Karpas-422 (cell line): ENCODE results near the gene MRPS21. TPM values are rescaled to one million over a fixed set of nuclear protein-coding genes. Genes with fewer than 3 reads are reported as not detected.

Source experiments
- DNase-seq: peaks from one replicate; pipeline ENCODE4 v3.0.0-alpha.2; 2015
- H2AFZ ChIP-seq: fragments of 200-600 bp; sonication (generic); 2 replicates; pipeline ENCODE4 v1.6.1; 2014; ENCODE audit warnings: antibody characterized with exemption, low read length, mixed read lengths
- H3K27ac ChIP-seq: fragments of 200-600 bp; sonication (generic); 2 replicates; pipeline ENCODE4 v1.5.1; 2014; ENCODE audit warnings: mild to moderate bottlenecking, low read length, moderate library complexity
- H3K27me3 ChIP-seq: fragments of 200-600 bp; sonication (generic); 2 replicates; pipeline ENCODE4 v1.6.1; 2014; ENCODE audit warnings: low read length, mixed read lengths
- H3K36me3 ChIP-seq: fragments of 200-600 bp; sonication (generic); 2 replicates; pipeline ENCODE4 v1.6.1; 2014; ENCODE audit warnings: low read length, mixed read lengths; ENCODE audit not compliant: insufficient read depth
- H3K4me1 ChIP-seq: fragments of 200-600 bp; sonication (generic); 2 replicates; pipeline ENCODE4 v1.6.1; 2014; ENCODE audit warnings: mild to moderate bottlenecking, low read length, mixed read lengths
- H3K4me2 ChIP-seq: fragments of 200-600 bp; sonication (generic); 2 replicates; pipeline ENCODE4 v1.6.1; 2014; ENCODE audit warnings: low read length, low read depth, mild to moderate bottlenecking; ENCODE audit not compliant: poor library complexity, severe bottlenecking
- H3K4me3 ChIP-seq: fragments of 200-600 bp; sonication (generic); 2 replicates; pipeline ENCODE4 v1.5.1; 2014; ENCODE audit warnings: mild to moderate bottlenecking, antibody characterized with exemption, low read length, mixed read lengths
- H3K79me2 ChIP-seq: fragments of 200-600 bp; sonication (generic); 2 replicates; pipeline ENCODE4 v1.6.1; 2014; ENCODE audit warnings: mild to moderate bottlenecking, low read length, mixed read lengths
- H3K9ac ChIP-seq: fragments of 200-600 bp; sonication (generic); 2 replicates; pipeline ENCODE4 v1.6.0; 2014; ENCODE audit warnings: low read length
- H3K9me2 ChIP-seq: fragments of 200-600 bp; sonication (generic), shearing (Covaris generic); replicated peaks from 2 replicates; pipeline ENCODE4 v1.6.0; 2014; ENCODE audit warnings: mild to moderate bottlenecking, low read length, moderate library complexity; ENCODE audit not compliant: insufficient read depth
- H3K9me3 ChIP-seq: fragments of 300-700, 200-600 bp; sonication (generic); 2 replicates; pipeline ENCODE4 v1.6.1; 2014; ENCODE audit warnings: low read length, mixed read lengths
- H4K20me1 ChIP-seq: fragments of 200-600 bp; sonication (generic); 2 replicates; pipeline ENCODE4 v1.6.1; 2014; ENCODE audit warnings: mild to moderate bottlenecking, antibody characterized with exemption, low read length, low read depth; ENCODE audit not compliant: insufficient read depth
- total RNA-seq: library from RNA; depleted of rRNA; stranded (reverse); fragments of >200 nt; shearing (Covaris generic); gene quantifications from 2 replicates; pipeline ENCODE4 v1.2.3, GENCODE V29; 2014; ENCODE audit warnings: low replicate concordance; rRNA removed

MRPS21 gene
- total RNA-seq, 1 experiment from 2014 or later: 75.0 TPM

DNA sequence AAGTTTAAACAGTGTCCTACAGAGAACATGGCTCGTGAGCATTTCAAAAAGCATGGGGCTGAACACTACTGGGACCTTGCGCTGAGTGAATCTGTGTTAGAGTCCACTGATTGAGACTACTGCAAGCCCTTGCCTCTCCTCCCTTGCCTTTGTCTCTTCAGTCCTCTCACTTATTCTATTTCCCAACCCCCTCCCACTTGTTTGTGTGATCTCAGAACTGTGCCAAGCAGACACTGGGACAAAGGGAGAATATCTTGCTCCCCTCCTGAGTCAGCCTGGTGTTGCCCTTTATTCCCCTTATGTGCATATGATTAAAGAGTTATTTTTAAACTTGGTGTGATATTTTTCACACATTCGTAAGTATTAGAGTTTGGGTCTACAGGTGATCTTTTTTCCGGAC is 59.2 kb downstream of the MRPS21 start:
- Histone ChIP-seq H4K20me1 (no peaks in the 10 kb centered on the region), H3K9ac (no peak overlapping the region), H3K27ac (no peak overlapping the region), H3K4me3 (no peak overlapping the region), H3K9me2 (no peaks in the 10 kb centered on the region), H3K36me3 (peaks cover 27% of the 10 kb centered on the region; the same call in 1 of the 2 replicates), H3K9me3 (no peaks in the 10 kb centered on the region), H3K79me2 (peaks cover 2% of the 10 kb centered on the region; the same call in 1 of the 2 replicates), H3K4me1 (no peaks in the 10 kb centered on the region), H3K4me2 (no peak overlapping the region), H3K27me3 (no peaks in the 10 kb centered on the region), H2AFZ (no peak overlapping the region)
- DNase-seq: no peak

Other genes with a start within 250 kb of the MRPS21 start
- 24.9 and 39.0 TPM in 2 replicates for gene VPS45, start 226.1 kb upstream of the MRPS21 start, total RNA-seq
- gene PLEKHO1, start 143.9 kb upstream of the MRPS21 start, total RNA-seq: 1.6 and 3.8 TPM in 2 replicates
- gene ANP32E, start 57.7 kb upstream of the MRPS21 start, total RNA-seq: 43.2 and 77.4 TPM in 2 replicates
- 0.22 and 0.45 TPM in 2 replicates for gene CA14, start 36.1 kb upstream of the MRPS21 start, total RNA-seq
- gene APH1A, start 24.8 kb upstream of the MRPS21 start, total RNA-seq: 122 and 130 TPM in 2 replicates
- gene C1orf54, start 21.1 kb upstream of the MRPS21 start, total RNA-seq: 5.1 and 21.2 TPM in 2 replicates
- gene CIART, start 11.3 kb upstream of the MRPS21 start, total RNA-seq: 4.1 and 4.9 TPM in 2 replicates
- gene PRPF3, start 27.7 kb downstream of the MRPS21 start, total RNA-seq: 50.5 and 51.6 TPM in 2 replicates
- gene RPRD2, start 70.3 kb downstream of the MRPS21 start, total RNA-seq: 17.9 and 29.9 TPM in 2 replicates
- 38.3 and 77.2 TPM in 2 replicates for gene TARS2, start 193.6 kb downstream of the MRPS21 start, total RNA-seq
- 2.2 and 7.2 TPM in 2 replicates for gene ECM1, start 214.2 kb downstream of the MRPS21 start, total RNA-seq
- gene FALEC, start 221.9 kb downstream of the MRPS21 start, total RNA-seq: 0.54 TPM in 1 of 2 replicates, not detected in the other